ENCODE data around the gene LILRB2. TPM values are rescaled to one million over a fixed set of nuclear protein-coding genes. Genes with fewer than 3 reads are reported as not detected.
"Not testable (repeated sequence)": the region's sequence is repeated elsewhere in the genome, so short reads cannot be mapped to it uniquely, and the experiment has no call there.

LILRB2 gene
- polyA plus RNA-seq, 1 donor, result 0.45 TPM

GRCh38 chr19:54240372-54241336 lies 40.3 kb downstream of the LILRB2 start:
- not testable (repeated sequence) for DNase-seq

- not testable (repeated sequence) for DNase-seq
Observed at GRCh38 chr19:54239491-54240371, 41.2 kb downstream of the LILRB2 start.

- no peak for DNase-seq
Observed at GRCh38 chr19:54233941-54234340, 47.0 kb downstream of the LILRB2 start.

- peak; percentile 66 for DNase-seq
Observed at GRCh38 chr19:54231077-54231931, 49.6 kb downstream of the LILRB2 start.

DNA sequence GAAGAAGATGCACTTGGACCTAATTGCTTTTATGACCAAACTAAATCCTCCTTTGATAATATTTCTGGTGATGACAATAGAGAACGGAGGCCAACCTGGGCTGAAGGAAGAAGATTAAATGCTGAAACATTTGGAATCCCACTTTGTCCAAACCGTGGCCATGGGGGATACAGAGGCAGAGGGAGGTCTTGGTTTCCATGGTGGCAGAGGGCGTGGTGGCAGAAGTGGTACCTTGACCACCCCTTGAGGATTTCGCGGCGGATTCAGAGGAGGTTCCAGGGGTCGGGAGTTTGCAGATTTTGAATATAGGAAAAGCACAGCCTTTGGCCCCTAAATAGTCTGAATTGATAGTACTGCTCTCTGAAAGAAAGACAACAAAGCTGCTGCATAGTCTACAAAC lies 50.9 kb downstream of the LILRB2 start:
- DNase-seq, result no peak

DNA sequence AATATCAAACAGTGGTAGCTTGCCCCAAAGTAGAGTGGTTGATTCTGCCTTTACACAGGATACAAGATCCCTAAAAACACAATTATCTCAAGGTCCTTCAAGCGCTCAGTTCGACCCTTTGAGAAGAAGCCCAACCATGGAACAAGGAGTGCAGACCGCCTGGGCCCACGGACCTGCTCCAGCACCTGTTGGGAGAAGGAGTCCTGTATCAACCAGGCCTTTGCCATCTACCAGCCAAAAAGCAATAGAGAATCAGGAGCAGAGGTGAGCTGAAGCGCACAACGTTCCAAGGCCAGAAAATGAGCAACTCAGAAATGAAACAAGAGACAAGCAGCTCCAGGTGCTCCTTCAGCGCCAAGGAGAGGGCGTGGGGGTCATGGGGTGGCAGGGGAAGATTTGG lies 51.8 kb downstream of the LILRB2 start:
- DNase-seq, result no peak

DNA sequence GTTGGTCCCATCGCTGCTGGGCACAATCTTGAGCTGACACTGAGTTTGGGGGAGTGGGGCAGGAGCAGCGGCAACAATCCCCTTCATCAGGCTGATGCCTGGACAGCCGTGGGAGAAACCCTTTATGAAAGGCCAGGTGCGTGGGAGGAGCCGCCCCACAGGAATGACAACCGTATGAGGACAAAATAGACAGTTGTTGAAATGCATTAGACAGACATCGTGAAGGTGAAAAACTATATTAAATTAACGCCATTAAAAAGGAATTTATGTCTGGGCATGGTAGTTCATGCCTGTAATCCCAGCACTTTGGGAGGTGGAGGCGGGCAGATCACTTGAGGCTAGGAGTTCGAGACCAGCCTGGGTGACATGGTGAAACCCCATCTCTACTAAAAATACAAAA lies 56.3 kb downstream of the LILRB2 start:
- not testable (repeated sequence) for DNase-seq

DNA sequence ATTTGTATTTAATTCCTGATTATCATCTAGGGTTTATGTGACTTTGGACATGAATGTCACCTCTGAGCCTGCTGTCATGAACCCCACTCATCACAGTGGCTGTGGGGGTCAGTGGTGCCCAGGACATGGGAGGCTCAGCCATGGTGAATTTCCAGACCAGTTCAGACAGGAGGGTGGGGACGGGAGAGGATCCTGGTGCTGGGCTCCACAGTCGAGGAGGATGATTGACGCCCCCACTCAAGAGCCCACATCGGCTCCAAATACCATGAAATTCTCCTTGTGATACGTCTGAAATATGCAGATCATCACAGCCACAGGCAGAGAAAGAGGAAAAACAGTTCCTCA lies 57.0 kb downstream of the LILRB2 start:
- DNase-seq, result not testable (repeated sequence)

Other genes starting within 250 kb of the LILRB2 start
- gene VSTM1, start 217.2 kb downstream of the LILRB2 start, polyA plus RNA-seq (ENCODE audit: insufficient read length), result not detected
- 0.22 TPM for gene TARM1, start 199.7 kb downstream of the LILRB2 start, polyA plus RNA-seq (ENCODE audit: insufficient read length)
- gene OSCAR, start 180.3 kb downstream of the LILRB2 start, polyA plus RNA-seq (ENCODE audit: insufficient read length), result 0.07 TPM
- gene NDUFA3, start 178.3 kb downstream of the LILRB2 start, polyA plus RNA-seq (ENCODE audit: insufficient read length), result 105 TPM
- 14.3 TPM for gene TFPT, start 165.5 kb downstream of the LILRB2 start, polyA plus RNA-seq (ENCODE audit: insufficient read length)
- 68.7 TPM for gene PRPF31, start 165.4 kb downstream of the LILRB2 start, polyA plus RNA-seq (ENCODE audit: insufficient read length)
- gene CNOT3, start 143.3 kb downstream of the LILRB2 start, polyA plus RNA-seq (ENCODE audit: insufficient read length), result 81.7 TPM
- 6.3 TPM for gene LENG1, start 121.4 kb downstream of the LILRB2 start, polyA plus RNA-seq (ENCODE audit: insufficient read length)
- 32.3 TPM for gene TMC4, start 108.0 kb downstream of the LILRB2 start, polyA plus RNA-seq (ENCODE audit: insufficient read length)
- 58.7 TPM for gene MBOAT7, start 91.5 kb downstream of the LILRB2 start, polyA plus RNA-seq (ENCODE audit: insufficient read length)
- gene TSEN34, start 89.8 kb downstream of the LILRB2 start, polyA plus RNA-seq (ENCODE audit: insufficient read length), result 39.8 TPM
- gene RPS9, start 80.3 kb downstream of the LILRB2 start, polyA plus RNA-seq (ENCODE audit: insufficient read length), result 1,221 TPM
- gene LILRB3, start 58.1 kb downstream of the LILRB2 start, polyA plus RNA-seq (ENCODE audit: insufficient read length), result 0.76 TPM
- 0.32 TPM for gene LILRA6, start 38.3 kb downstream of the LILRB2 start, polyA plus RNA-seq (ENCODE audit: insufficient read length)
- gene LILRB5, start 23.8 kb downstream of the LILRB2 start, polyA plus RNA-seq (ENCODE audit: insufficient read length), result 1.6 TPM
- gene LILRA5, start 32.1 kb upstream of the LILRB2 start, polyA plus RNA-seq (ENCODE audit: insufficient read length), result 0.45 TPM
- not detected for gene LILRA4, start 58.1 kb upstream of the LILRB2 start, polyA plus RNA-seq (ENCODE audit: insufficient read length)
- 3.2 TPM for gene LAIR1, start 83.8 kb upstream of the LILRB2 start, polyA plus RNA-seq (ENCODE audit: insufficient read length)
- gene TTYH1, start 134.4 kb upstream of the LILRB2 start, polyA plus RNA-seq (ENCODE audit: insufficient read length), result 7.8 TPM
- gene LENG8, start 168.1 kb upstream of the LILRB2 start, polyA plus RNA-seq (ENCODE audit: insufficient read length), result 189 TPM
- gene LENG9, start 182.7 kb upstream of the LILRB2 start, polyA plus RNA-seq (ENCODE audit: insufficient read length), result 1.7 TPM
- gene CDC42EP5, start 192.2 kb upstream of the LILRB2 start, polyA plus RNA-seq (ENCODE audit: insufficient read length), result 13.0 TPM
- not detected for gene LAIR2, start 221.7 kb upstream of the LILRB2 start, polyA plus RNA-seq (ENCODE audit: insufficient read length)

Measured in left kidney (tissue), 2 donors.